ENCODE results near the gene NLGN1.

The NLGN1 gene

DNA sequence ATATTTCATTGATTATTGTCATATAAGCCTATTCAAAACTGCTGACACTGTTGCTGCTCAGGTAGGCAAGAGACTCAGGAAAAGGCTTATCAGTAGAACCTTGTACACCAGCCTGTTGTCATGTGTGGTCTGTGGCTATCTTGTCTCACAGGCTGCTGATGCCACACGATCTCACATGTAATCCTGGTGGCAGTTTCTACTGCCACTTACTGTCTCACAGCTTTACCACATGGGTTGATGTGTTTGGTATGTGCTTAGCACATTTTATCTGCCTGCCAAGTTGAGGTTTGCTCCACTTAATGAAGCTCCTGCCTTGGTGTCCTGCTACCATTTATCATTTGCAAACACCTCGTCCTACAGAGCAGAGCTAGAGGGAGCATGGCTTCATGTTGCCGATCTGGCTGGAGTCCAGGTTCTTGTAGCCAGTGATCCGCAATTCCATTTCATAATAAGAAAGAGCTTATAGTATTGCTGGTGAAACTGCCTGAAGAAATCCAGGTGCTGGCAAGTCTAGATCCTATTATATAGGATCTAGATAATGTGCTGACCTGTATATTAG lies 637.9 kb downstream of the NLGN1 start:
- no peak for FAIRE-seq
- DNase-seq (ENCODE audit: insufficient read length, low spot score) = no peak

DNA sequence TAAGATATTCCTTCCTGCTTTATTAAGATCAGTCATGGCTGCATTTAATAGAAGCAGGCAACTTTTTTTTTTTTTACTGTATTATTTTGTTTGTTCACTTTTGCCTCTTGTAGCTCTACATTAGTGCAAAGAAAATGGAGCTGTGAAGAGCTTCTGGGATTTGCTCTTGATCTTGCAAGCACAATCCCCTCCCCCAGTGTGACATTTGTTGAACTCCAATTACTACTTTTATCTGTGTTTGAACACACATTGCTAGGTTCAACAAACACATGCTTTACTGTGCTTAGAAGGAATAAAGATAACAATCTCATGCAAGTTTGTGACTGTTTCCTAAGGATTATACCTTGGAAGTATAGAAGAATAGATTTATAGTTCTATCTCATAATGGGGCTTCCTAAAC lies 648.8 kb downstream of the NLGN1 start:
- FAIRE-seq = no peak
- DNase-seq (ENCODE audit: insufficient read length, low spot score) = no peak

DNA sequence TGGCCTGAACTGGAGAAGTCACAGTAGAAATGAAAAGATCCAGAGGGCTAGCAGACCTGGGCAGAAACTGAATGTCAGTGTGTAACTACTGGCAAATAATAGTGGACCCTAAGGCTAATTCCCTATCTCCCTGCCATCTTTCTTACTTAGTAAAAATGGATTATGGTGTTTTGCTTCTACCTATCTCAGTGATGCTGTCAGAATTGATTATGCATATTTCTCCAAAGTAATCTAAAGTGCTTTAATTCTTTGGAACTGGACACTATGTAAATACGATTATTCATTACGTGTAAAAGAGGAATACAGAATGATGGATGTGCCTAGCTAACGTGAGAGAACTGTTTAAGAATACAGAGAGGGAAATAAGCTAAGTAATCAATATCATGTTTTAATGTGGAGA lies 651.9 kb downstream of the NLGN1 start:
- FAIRE-seq (no peak), DNase-seq (ENCODE audit: insufficient read length, low spot score) (no peak)

DNA sequence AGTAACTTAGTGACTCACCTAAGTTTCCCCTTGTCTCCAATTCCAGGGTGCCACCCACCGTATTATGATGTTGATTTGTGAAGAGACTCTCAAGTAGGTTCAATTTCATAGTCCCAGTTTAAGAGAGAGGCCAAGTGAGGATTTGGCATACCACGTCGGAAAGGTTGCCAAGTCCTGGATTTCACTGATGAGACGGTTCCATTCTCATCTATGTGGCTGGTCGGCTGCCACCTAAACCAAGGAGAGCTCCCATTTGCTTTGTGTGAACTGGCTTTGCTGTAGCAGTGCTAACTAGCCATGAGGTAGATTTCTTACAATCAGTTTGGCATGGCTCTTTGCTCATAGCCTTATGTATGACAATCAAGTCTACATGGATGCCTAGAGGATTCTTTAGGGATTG lies 653.6 kb downstream of the NLGN1 start:
- no peak for DNase-seq (ENCODE audit: insufficient read length, low spot score)
- no peak for FAIRE-seq

DNA sequence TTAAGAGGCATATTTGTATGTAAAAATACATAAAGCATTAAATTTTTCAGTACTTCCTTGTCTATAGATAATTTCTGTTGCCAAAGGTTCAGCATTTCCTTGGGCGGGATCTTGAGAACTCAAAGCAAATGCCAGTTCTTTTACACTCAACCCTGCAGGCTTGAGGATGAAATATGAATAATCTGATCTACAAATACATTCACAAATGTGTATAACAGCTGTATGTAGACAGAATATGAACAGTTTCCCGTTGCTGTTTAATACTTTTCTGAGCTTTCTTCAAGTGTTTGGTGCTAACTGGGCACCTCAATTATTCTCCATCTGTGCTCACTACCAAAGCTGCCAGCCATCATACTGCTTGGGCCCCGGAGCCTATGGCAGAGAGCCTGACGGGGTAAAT lies 661.3 kb downstream of the NLGN1 start:
- no peak for FAIRE-seq

DNA sequence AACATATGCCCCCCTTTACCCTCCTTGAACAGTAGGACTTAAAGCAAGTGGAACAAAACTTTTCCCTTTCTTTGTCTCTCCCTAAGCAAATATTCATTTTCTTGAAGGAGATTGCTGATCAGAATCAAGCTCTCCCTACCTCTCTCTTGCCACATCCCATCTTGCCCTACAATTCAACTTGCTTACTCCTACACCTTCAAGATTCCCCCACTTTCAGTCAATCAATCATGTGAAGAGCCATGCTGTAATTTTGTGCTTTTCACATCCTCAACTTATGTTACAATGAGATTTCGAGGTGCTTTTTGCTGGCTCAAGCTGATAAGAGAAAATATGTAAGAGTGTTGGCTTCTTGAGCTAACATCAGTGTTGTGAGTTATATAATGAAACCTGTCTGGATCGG lies 662.9 kb downstream of the NLGN1 start:
- FAIRE-seq (no peak), DNase-seq (ENCODE audit: insufficient read length, low spot score) (no peak)

More for the DNA sequence above, 661.3 kb downstream of the NLGN1 start:
- DNase-seq (ENCODE audit: insufficient read length, low spot score) = no peak

DNA sequence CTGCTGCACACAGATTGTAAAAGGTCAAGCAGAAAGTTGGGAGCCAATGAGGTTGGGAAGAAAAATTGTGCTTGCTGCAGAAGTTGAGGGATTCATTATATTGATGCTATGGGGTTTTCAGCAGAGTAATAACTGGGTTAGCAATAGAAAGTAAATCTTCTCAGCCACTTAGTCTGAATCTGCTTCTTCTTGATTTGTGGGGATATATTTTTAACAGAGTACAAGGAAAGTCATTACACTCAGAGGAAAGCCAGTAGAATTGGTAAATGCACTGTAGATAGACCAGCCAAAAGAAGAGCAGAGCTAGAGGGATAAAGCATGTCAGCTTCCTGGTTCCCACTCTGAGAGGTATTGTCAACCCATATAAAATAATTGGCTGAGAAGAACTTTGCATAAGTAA lies 663.6 kb downstream of the NLGN1 start:
- no peak for FAIRE-seq
- no peak for DNase-seq (ENCODE audit: insufficient read length, low spot score)

DNA sequence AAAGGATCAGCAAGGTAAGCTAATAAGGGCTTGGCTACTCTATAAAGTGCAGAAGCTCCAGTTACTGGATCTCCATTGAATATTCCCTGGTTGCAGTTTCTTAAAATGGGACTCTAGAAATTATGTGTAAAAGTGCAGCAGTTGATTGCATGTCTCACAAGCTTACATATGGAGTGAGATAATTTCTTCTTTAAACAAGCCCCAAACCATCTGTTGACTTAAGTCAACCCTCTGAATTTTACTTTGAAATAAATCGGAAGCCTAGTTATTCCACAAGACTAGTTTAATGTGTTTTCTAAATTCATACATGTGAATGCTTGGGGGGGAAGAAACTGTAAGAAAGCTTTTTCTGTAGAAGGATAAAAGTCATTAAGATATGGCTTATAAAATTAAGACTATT lies 664.2 kb downstream of the NLGN1 start:
- FAIRE-seq = no peak

DNA sequence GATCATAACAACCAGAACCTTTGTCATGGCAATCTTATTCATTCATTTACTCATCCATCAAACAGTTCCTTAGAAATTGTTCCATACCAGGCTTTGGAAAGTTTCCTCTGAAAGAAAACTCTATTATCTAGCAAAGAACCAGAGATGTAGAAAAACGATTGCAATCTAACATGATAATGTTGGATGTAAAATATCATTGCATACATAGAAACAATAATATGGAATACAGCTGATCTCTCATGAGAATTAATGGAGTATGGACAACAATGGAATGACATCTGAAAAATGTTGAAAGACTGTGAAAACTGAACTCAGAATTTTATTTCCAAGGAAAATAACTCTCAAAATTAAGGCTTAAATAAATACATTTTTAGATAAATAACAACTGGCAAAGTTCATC lies 665.4 kb downstream of the NLGN1 start:
- DNase-seq (ENCODE audit: insufficient read length, low spot score) (no peak), FAIRE-seq (no peak)

More for the DNA sequence above, 664.2 kb downstream of the NLGN1 start:
- DNase-seq (ENCODE audit: insufficient read length, low spot score) = no peak

DNA sequence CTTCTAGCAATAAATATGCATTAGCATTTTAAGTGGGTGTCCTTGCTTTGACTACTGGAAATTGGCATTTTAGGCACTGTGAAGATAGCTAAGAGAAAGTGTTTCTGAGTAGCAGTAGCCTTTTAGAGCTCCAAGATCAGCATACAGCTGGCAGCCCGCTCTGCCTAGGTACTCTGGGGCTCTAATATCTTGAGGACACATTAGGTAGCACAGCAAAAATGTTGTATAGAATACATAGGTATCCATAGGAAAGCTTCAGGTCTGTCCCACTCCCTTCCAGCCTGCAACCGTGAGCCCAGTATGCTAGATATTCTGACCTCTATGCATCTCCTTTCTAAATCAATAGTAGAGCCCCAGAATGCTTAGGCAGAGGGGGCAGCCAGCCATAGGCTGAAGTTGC lies 670.5 kb downstream of the NLGN1 start:
- DNase-seq (ENCODE audit: insufficient read length, low spot score) = no peak
- no peak for FAIRE-seq

DNA sequence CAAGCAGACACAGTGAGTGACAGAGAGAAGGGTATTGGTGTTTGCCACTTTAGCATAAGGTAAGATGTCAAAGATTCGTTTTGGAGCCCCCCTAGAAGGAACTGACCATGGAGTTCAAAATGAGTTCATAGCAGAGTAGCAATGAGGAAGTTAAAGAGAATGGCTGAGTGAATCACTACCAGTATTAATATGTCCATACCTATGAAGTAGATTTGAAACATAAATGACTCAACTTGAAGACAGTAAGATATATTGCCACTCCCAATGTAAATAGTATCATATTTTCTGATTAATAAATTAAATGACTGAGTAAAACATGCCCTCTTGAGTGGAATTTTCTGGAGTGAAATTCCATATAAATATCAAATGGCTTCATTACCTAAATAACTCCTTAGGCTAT lies 675.1 kb downstream of the NLGN1 start:
- FAIRE-seq = no peak

DNA sequence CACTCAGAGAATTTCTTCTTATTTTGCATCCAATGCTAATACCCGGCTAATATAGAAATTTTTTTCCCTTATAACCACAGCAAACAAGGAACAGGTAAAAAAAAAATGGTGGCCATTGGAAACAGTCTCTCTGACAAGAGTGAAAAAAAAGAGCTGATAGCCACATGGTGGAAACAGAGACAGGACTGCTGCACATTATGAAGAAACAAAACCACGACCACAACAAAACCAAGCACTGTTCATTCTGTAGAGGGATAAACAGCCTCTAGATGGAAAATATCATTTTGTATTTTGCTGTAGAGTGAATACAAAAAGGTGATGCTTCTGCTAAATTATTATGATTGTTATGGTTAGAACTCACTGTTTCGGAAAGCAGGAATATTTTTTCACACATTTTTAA lies 686.2 kb downstream of the NLGN1 start:
- FAIRE-seq = no peak

More for the DNA sequence above, 675.1 kb downstream of the NLGN1 start:
- DNase-seq (ENCODE audit: insufficient read length, low spot score) = no peak

DNA sequence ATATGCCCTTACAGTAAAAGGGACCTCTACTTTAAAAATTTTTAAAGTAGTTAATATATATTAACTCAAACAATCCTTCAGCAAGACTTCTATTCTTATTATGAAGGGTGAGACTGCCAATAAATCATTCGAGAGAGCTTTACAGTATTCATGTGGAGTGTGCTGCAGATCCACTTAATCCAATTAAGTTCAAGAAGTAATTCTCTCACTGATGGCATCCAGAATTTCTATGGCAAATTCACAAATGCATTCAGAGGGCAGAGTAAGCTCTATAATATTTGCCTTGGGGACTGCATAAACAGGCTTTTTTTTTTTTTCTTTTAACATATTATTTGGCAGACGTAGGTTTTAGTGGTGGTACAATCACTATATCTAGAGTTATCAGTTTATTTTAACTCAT lies 692.0 kb downstream of the NLGN1 start:
- FAIRE-seq (no peak), DNase-seq (ENCODE audit: insufficient read length, low spot score) (no peak)

More for the DNA sequence above, 686.2 kb downstream of the NLGN1 start:
- DNase-seq (ENCODE audit: insufficient read length, low spot score) = no peak

DNA sequence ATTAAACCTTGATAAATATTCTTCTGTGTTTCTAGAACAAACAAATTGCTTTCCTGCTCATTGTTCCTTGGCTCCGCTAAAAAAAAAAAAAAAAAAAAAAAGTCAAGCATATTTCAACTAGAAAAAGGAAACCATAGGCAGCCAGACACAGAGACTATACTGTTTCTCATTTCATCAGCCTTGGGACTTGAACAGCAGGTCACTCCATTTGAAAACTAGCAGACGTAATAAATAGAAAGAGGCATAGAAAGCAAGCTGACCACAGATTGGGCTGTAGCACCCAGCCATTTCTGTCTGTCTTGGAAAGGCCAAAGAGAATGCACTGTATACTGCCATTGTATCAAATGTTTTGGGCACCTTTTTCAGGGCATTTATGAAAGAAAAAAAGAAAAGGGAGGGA lies 697.1 kb downstream of the NLGN1 start:
- no peak for DNase-seq (ENCODE audit: insufficient read length, low spot score)
- no peak for FAIRE-seq

DNA sequence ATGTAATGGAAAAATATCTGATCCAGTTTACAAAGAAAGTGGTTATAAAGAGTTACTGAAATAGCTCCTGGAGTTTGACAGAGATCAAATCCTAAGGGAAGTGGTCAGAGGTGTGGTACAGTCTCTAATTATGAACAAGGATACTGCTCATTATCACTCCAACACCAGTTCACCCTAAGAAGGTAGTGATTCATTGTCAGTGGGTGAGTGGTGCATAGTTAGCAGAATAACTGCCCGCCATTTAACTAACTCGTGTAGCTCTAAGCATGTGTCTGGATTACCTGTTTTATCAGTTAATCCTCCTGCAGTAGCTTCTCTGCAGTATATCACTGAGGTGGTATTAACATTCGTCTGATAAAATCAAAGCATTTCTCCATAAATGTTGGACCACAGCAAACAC lies 700.1 kb downstream of the NLGN1 start:
- FAIRE-seq (no peak), DNase-seq (ENCODE audit: insufficient read length, low spot score) (no peak)

DNA sequence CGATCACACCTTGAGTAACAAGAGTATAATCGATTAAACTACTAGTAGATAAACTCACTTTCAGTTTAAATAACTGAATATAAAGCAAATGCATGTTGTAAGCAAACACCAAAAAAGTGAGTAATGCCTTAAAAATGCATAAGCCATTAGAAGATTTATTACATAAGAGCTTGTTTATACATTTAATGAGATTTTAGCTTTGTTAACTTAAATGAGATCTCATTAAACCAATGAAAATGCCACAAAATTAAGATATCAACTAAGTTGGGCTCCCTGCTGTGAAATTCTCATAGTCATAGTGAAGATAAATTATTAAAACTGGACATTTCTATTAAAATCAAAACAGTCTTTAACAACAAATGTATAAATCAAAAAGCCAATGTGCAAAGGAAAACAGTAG lies 701.2 kb downstream of the NLGN1 start:
- DNase-seq (ENCODE audit: insufficient read length, low spot score) (no peak), FAIRE-seq (no peak)

DNA sequence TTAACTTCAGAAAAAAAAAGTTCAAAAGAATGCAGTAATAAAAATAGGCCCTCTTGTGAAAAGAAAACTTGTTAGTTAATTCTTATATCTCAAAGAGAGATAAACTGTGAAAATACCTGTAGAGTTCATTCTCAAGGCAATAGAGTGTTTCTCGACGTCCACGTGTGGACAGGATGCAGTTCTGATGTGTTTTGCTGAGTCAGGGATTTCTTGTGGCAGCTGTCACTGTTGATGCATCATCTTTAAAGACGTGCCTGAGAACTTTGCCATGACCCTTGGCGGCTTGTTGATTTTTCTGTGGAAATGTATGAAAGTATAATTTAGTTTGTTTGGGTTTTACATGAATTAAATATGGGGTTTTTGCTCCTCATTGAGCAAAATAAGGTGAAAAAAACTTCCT lies 702.2 kb downstream of the NLGN1 start:
- DNase-seq (ENCODE audit: insufficient read length, low spot score) (no peak), FAIRE-seq (no peak)

DNA sequence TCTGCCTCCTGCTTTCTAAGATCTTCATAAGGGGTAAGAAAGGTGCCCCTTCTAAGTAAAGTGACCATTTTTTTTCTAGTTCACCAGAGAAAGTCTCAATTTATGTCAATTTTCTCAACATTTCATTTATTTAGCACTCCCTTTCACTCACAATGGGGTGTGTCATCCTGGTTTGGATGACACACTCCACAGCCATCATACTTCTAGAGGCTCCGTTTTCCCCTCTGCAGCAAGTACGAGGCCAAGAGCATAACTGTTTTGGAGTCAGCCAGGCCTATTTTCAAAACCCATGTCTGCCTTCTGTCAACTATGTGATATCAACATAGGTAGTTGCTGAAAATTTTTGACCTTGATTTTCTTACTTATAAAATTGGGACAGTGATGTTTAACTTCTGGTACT lies 703.2 kb downstream of the NLGN1 start:
- DNase-seq (ENCODE audit: insufficient read length, low spot score) (no peak), FAIRE-seq (no peak)

DNA sequence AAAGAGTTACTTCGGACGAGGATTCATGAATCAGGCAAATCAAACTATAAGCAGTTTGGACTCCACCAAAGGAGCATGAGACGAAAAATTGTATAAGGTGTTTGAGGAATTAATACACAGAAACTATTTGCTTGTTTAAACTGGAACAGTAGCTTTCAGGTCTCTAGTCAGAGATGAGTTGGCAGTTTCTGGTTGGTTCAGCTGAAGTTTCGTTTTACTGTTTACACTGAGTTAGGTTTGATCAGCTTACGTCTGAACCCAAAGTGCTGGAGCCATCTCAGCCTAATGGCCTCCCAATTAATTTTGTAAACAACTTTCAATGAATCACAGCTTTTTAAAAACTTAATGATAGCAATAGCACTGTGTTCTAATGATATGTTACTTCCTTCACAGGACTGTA lies 703.7 kb downstream of the NLGN1 start:
- no peak for FAIRE-seq

DNA sequence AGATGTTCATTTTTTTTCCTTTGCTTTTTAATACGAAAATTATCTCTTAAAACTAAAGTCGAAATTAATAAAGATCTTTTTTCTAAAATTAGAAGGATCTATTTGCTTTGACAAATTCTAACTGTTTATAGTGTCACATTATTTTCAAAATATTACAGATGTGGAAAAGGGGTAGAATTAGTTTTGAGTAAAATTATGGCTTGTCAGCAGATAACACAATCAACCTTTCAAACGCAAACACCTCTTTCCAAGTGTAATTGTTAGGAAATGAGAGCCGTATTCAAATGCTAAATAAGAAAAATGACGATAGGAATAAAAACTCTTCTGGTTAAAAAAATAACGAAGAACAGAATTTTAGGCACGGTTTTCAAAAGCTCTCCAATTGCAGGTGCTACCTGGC lies 704.7 kb downstream of the NLGN1 start:
- no peak for FAIRE-seq
- no peak for DNase-seq (ENCODE audit: insufficient read length, low spot score)

More for the DNA sequence above, 703.7 kb downstream of the NLGN1 start:
- DNase-seq (ENCODE audit: insufficient read length, low spot score) = no peak

DNA sequence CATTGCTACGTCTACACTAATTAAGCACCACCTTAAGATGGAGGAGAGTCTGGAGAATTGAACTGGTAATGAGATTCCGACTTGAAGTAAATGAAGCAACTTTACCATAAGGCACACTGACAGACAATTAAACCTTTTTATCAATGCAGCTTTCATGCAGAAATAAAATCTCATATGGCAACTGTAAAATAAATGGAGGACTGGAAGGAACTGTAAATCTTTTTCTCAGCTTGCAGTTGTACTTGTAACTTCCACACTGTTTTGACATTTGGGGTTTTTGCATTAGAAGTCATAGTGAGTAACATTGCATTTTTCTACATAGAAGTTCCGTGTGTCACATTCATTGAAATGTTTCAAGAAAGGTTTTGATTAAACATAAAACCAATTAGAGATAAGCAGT lies 705.3 kb downstream of the NLGN1 start:
- FAIRE-seq (no peak), DNase-seq (ENCODE audit: insufficient read length, low spot score) (no peak)

DNA sequence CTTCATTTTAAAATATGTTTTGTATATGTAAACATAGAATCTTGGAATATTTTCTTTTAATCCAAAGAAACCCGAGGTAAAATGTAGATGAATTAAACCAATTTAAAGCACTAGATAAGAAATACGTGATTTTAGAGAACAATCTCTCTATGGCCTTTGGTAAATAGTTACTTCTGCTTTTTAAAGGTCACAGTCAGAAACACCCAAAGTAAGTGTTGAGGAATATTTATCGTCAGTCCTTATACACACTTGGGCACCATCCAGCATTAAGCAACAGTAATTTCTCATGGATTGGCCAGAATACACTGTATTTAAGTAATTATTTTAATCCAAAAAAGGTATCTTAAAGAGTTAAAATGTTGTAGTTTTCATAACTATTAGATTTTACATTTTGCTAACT lies 713.2 kb downstream of the NLGN1 start:
- DNase-seq (ENCODE audit: insufficient read length, low spot score) = no peak
- no peak for FAIRE-seq

DNA sequence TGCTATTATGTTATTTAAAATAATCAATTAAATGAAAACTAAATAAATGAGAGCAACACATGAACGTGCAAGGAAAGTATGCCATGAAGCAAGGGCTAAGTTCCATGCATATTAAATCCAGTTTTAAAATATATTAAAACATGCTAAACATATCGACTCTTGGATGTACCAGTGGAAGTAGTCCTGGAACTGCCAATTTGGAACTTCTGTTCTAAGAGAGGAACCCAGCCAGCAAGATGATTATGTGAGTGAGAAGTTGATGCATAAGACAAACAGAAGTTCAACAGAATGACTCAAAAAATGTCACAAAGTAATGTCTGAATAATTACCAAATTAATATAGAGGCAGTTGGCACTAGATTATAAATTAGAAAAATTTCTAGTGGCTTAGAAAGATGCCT lies 714.2 kb downstream of the NLGN1 start:
- no peak for FAIRE-seq

More for the DNA sequence above, 714.2 kb downstream of the NLGN1 start:
- no peak for DNase-seq (ENCODE audit: insufficient read length, low spot score)
